Body of pancreas (tissue), 4 donors: ENCODE measurements around the gene F12. TPM values are rescaled to one million over a fixed set of nuclear protein-coding genes. Genes with fewer than 3 reads are reported as not detected.

Experiments
- ATAC-seq: fragments of 150-250 bp; one replicate; pipeline ENCODE4 v1.9.1; 2016
- DNase-seq, 4 donors: peaks; one replicate each; pipeline ENCODE4 v3.0.0-alpha.2; 2019
- H3K27ac ChIP-seq, 4 donors: fragments of 200-600 bp; sonication (generic); 1 replicate in 3 of 4; 2 replicates in 1 of 4; pipeline versions ENCODE4 v1.5.1 to v1.6.1; 2016 to 2019; ENCODE audit warnings: mild to moderate bottlenecking in 1 of 4, mixed read lengths in 1 of 4, moderate library complexity in 1 of 4
- H3K27me3 ChIP-seq, 2 donors: fragments of 200-600 bp; sonication (generic); one replicate each; pipeline ENCODE4 v1.6.0; 2016; ENCODE audit warnings: mild to moderate bottlenecking in 1 of 2
- H3K36me3 ChIP-seq, 2 donors: fragments of 200-600 bp; sonication (generic); replicated peaks in 1 of 2; 2 replicates each; pipeline ENCODE4 v1.5.1; 2016; ENCODE audit warnings: low read depth in 2 of 2; ENCODE audit not compliant: insufficient read depth in 1 of 2
- H3K4me1 ChIP-seq: fragments of 200-600 bp; sonication (generic); one replicate; pipeline ENCODE4 v1.6.0; 2016
- H3K4me3 ChIP-seq, 2 donors: fragments of 200-600 bp; sonication (generic); 1 replicate in 1 of 2; 2 replicates in 1 of 2; pipeline ENCODE4 v1.5.1; 2016 to 2019
- H3K9me3 ChIP-seq, 3 donors: fragments of 200-600 bp; sonication (generic); 1 replicate in 2 of 3; 2 replicates in 1 of 3; pipeline ENCODE4 v1.5.1; 2016
- CTCF ChIP-seq, 7 experiments: fragments of 450-650 bp in 4 of 7; fragments of 200-600 bp in 3 of 7; sonication (generic) in 3 of 7; IDR thresholded peaks; one replicate each; pipeline ENCODE4 v1.5.1; 2016 to 2019; ENCODE audit warnings: antibody characterized with exemption in 7 of 7
- POLR2A ChIP-seq, 3 donors: fragments of 450-650 bp; IDR thresholded peaks; one replicate each; pipeline ENCODE4 v1.6.1; 2016; ENCODE audit warnings: antibody characterized with exemption in 3 of 3, mild to moderate bottlenecking in 2 of 3
- WGBS, 2 donors: methylation state at CpG; one replicate each; pipeline ENCODE4 v1.1.5; 2017; 5-methylcytosine and 5-hydroxymethylcytosine counted together
- intact Hi-C: fragments of 100-400 bp; cut with DNase I; formaldehyde crosslinking; loops from one replicate; pipeline ENCODE4 v1.15.1; 2023
- total RNA-seq, 2 donors: library from RNA; depleted of rRNA; stranded (reverse); fragments of >200 nt; gene quantifications; one replicate each; pipeline ENCODE4 v1.1.0, GENCODE V29; 2016

Gene F12
- total RNA-seq, 2 donors from 2014 or later: 0.33 to 4.4 TPM

GRCh38 chr5:177442066-177442826 is 32.9 kb upstream of the F12 start:
- no peak for TF ChIP-seq POLR2A (IDR thresholded peaks at IDR 0.05)
- TF ChIP-seq CTCF (IDR thresholded peaks at IDR 0.05): no peak
- Histone ChIP-seq H3K27ac (no peak overlapping the region), H3K9me3 (no peaks in the 10 kb centered on the region), H3K4me3 (no peak overlapping the region), H3K4me1 (peaks cover 14% of the 10 kb centered on the region), H3K36me3 (peaks cover 0 to 2% of the 10 kb centered on the region in 2 donors), H3K27me3 (no peaks in the 10 kb centered on the region)
- intact Hi-C loops: no loop called here
- DNase-seq (no peak), ATAC-seq (no peak)
- WGBS, 2 donors: 90 to 95% methylated on average over 19 to 20 of the region's 20 CpGs

- TF ChIP-seq POLR2A (IDR thresholded peaks at IDR 0.05) (no peak), CTCF (IDR thresholded peaks at IDR 0.05) (no peak)
- Histone ChIP-seq H3K9me3 (no peaks in the 10 kb centered on the region), H3K36me3 (peaks cover 0 to 4% of the 10 kb centered on the region in 2 donors), H3K4me1 (peaks cover 6% of the 10 kb centered on the region), H3K4me3 (no peak overlapping the region), H3K27me3 (no peaks in the 10 kb centered on the region), H3K27ac (no peak overlapping the region)
- 84 to 92% methylated on average over 15 to 22 of the region's 26 CpGs for WGBS, 2 donors
- intact Hi-C loops: no loop called here
- no peak for DNase-seq
- no peak for ATAC-seq
These were observed 31.8 kb upstream of the F12 start for GRCh38 chr5:177440990-177441780.

GRCh38 chr5:177440211-177440989 is 31.0 kb upstream of the F12 start:
- peaks cover 0 to 7% of the 10 kb centered on the region in 2 donors for H3K36me3 ChIP-seq
- no peak for ATAC-seq
- 79 to 91% methylated on average over 7 to 24 of the region's 24 CpGs for WGBS, 2 donors

GRCh38 chr5:177439518-177440053 is 30.2 kb upstream of the F12 start:
- no peak for TF ChIP-seq POLR2A (IDR thresholded peaks at IDR 0.05)
- no peaks in the 10 kb centered on the region for H3K4me1 ChIP-seq
- no peak overlapping the region for H3K4me3 ChIP-seq
- H3K9me3 ChIP-seq: no peaks in the 10 kb centered on the region
- intact Hi-C loops: no loop called here
- peaks cover 0 to 11% of the 10 kb centered on the region in 2 donors for H3K36me3 ChIP-seq
- WGBS, 2 donors: 95 to 96% methylated on average over 4 of the region's 4 CpGs
- DNase-seq: no peak
- no peak overlapping the region for H3K27ac ChIP-seq
- no peak for ATAC-seq
- H3K27me3 ChIP-seq: no peaks in the 10 kb centered on the region

More at GRCh38 chr5:177440211-177440989, 31.0 kb upstream of the F12 start:
- Histone ChIP-seq H3K4me1 (no peaks in the 10 kb centered on the region), H3K4me3 (no peak overlapping the region), H3K27me3 (no peaks in the 10 kb centered on the region), H3K27ac (no peak overlapping the region), H3K9me3 (no peaks in the 10 kb centered on the region)
- TF ChIP-seq POLR2A (IDR thresholded peaks at IDR 0.05): no peak
- TF ChIP-seq CTCF (IDR thresholded peaks at IDR 0.05): no peak
- DNase-seq: no peak
- intact Hi-C loops: no loop called here
